Measurements from ENCODE around the gene CPNE4.

CPNE4 gene

DNA sequence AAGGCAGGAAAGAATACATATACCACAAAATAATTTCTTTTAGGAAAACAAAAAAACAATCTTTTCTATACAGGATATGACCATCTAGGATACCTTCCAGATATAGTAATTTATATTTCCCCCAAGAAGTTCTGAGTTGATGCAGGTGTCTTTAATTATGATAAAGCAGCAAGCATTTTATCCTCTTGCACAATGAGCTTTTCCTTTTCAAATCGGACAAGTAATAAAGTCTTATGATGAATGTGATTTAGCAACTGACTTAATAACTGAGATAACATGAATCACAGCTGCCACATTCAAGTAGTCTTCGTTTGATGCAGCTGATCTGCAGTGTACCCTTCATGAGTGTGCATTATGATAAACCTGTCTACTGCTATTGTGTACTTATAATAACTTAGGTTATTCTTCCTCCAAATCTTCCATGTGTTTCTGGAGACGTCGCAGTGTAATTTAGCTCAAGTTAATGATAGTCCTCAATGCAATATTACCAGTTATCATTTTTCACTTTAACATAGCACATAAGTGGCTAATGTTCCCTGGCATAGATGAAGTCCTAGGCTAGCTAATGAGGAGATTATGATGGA lies 271.7 kb downstream of the CPNE4 start:
- Mint-ChIP-seq H3K4me1 (no peaks in the 10 kb centered on the region), H3K27me3 (peaks cover 7 to 8% of the 10 kb centered on the region in 2 donors), H3K36me3 (no peaks in the 10 kb centered on the region), H3K4me3 (no peak overlapping the region), H3K9me3 (peaks cover 0 to 1% of the 10 kb centered on the region in 2 donors), H3K27ac (no peak overlapping the region)
- DNase-seq (no peak), ATAC-seq (replicated peaks) (no peak)

DNA sequence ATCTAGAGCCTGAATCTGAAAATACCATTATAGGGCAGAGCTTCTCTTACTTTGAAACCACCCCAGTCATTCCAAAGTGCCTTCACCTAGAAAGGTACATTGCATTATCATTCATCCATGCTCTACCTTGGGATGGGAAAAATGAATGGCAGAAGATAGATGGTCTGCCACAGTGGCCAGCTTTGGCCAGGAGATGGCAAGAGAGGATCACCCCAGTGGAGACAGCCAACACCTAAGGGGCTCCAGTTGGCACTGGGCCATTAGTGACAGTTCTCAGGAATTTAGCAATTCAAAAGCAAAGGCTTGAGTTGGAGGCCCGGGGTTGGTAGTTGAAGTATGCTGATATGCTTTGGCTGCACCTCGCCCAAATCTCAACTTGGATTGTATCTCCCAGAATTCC lies 278.4 kb downstream of the CPNE4 start:
- Mint-ChIP-seq H3K9me3 (peaks cover 0 to 4% of the 10 kb centered on the region in 2 donors), H3K36me3 (no peaks in the 10 kb centered on the region), H3K27me3 (peaks cover 7 to 13% of the 10 kb centered on the region in 2 donors), H3K27ac (no peak overlapping the region), H3K4me1 (no peaks in the 10 kb centered on the region), H3K4me3 (no peak overlapping the region)
- no peak for DNase-seq
- no peak for ATAC-seq (replicated peaks)

DNA sequence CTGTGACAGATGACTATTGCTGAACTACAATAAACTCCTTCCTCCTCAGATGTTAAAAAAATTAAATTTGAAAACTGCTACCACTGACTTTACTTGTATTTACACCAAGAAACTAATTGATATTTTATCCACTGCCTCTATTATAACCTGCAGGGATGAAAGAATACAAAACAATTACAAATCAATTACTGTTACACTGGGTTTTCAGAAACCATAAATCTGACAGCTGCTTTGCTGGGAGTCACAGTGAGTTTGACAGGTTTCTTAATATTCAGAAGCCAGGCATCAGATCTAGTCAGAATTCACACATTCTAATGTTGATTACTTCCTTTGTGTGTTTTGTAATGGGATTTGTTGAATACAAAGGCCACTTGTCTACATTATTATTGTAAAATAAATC lies 279.4 kb downstream of the CPNE4 start:
- Mint-ChIP-seq H3K4me1 (no peaks in the 10 kb centered on the region), H3K4me3 (no peak overlapping the region), H3K36me3 (no peaks in the 10 kb centered on the region), H3K9me3 (peaks cover 0 to 4% of the 10 kb centered on the region in 2 donors), H3K27me3 (peaks cover 0 to 13% of the 10 kb centered on the region in 2 donors), H3K27ac (no peak overlapping the region)
- ATAC-seq (replicated peaks) (no peak), DNase-seq (no peak)

GRCh38 chr3:131750256-131750655 lies 284.6 kb downstream of the CPNE4 start:
- no peak for ATAC-seq (replicated peaks)
- H3K9me3 Mint-ChIP-seq, result peaks cover 1 to 4% of the 10 kb centered on the region in 2 donors
- H3K4me3 Mint-ChIP-seq, result no peak overlapping the region
- DNase-seq, result no peak
- H3K27me3 Mint-ChIP-seq, result peaks cover 0 to 9% of the 10 kb centered on the region in 2 donors
- H3K27ac Mint-ChIP-seq, result no peak overlapping the region
- no peaks in the 10 kb centered on the region for H3K36me3 Mint-ChIP-seq
- no peaks in the 10 kb centered on the region for H3K4me1 Mint-ChIP-seq

- Mint-ChIP-seq H3K9me3 (peaks cover 1 to 4% of the 10 kb centered on the region in 2 donors), H3K27me3 (peaks cover 0 to 9% of the 10 kb centered on the region in 2 donors), H3K4me3 (no peak overlapping the region), H3K27ac (no peak overlapping the region), H3K4me1 (no peaks in the 10 kb centered on the region), H3K36me3 (no peaks in the 10 kb centered on the region)
- no peak for DNase-seq
- ATAC-seq (replicated peaks), result no peak
Observed at GRCh38 chr3:131749826-131750225, 285.0 kb downstream of the CPNE4 start.

- H3K4me1 Mint-ChIP-seq, result no peaks in the 10 kb centered on the region
- ATAC-seq (replicated peaks), result no peak
- DNase-seq, result no peak
- peaks cover 1 to 4% of the 10 kb centered on the region in 2 donors for H3K9me3 Mint-ChIP-seq
- H3K4me3 Mint-ChIP-seq, result no peak overlapping the region
- no peak overlapping the region for H3K27ac Mint-ChIP-seq
- no peaks in the 10 kb centered on the region for H3K36me3 Mint-ChIP-seq
- H3K27me3 Mint-ChIP-seq, result peaks cover 0 to 9% of the 10 kb centered on the region in 2 donors
Observed at GRCh38 chr3:131747466-131747865, 287.3 kb downstream of the CPNE4 start.

- Mint-ChIP-seq H3K36me3 (no peaks in the 10 kb centered on the region), H3K27me3 (peaks cover 0 to 11% of the 10 kb centered on the region in 2 donors), H3K27ac (no peak overlapping the region), H3K4me1 (no peaks in the 10 kb centered on the region), H3K4me3 (no peak overlapping the region), H3K9me3 (peaks cover 1 to 4% of the 10 kb centered on the region in 2 donors)
- ATAC-seq (replicated peaks), result no peak
- no peak for DNase-seq
Observed at GRCh38 chr3:131744765-131745164, 290.0 kb downstream of the CPNE4 start.

DNA sequence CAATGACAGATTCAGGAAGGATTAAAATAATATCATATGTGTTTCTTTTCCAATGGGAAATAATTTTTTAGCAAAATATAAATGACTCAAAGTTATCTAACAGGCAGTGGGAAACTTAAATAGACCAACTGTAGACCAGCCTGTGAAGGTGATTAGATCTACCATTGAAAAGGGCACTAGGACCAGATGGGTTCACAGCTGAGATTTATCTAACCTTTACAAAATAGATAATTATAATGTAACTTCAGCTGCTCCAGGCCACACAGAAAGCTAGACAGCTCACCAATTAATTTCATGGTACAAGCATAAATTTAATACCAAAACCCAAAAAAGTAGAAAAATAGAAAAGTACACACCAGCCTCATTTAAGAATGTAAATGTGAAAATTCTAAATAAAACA lies 291.7 kb downstream of the CPNE4 start:
- peaks cover 0 to 4% of the 10 kb centered on the region in 2 donors for H3K4me1 Mint-ChIP-seq
- ATAC-seq (replicated peaks) (no peak), DNase-seq (no peak)

DNA sequence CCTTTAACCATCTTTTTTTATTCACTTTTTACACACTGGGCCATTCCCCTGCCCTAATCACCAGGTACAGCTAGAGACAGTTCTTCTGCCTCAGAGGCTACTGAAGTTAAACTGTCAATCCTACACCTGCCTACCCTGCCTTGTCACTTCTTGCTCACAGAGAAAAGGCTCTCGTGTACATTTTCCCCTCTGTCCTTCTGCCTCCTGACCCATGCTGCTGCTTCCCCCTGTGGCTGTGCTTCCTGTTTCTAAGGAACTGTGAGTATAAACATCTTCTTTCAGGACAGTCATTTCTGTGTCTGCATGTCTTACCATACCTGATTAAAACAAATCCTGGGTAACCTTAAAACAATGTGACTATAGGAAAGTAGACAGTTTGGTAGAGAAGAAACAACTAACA lies 295.6 kb downstream of the CPNE4 start:
- Mint-ChIP-seq H3K4me3 (no peak overlapping the region), H3K4me1 (peaks cover 0 to 4% of the 10 kb centered on the region in 2 donors), H3K27me3 (peaks cover 0 to 11% of the 10 kb centered on the region in 2 donors), H3K27ac (no peak overlapping the region), H3K36me3 (no peaks in the 10 kb centered on the region), H3K9me3 (no peaks in the 10 kb centered on the region)
- DNase-seq (no peak), ATAC-seq (replicated peaks) (peak; percentile 68 to 75)

More for the DNA sequence above, 291.7 kb downstream of the CPNE4 start:
- Mint-ChIP-seq H3K27me3 (peaks cover 0 to 11% of the 10 kb centered on the region in 2 donors), H3K4me3 (no peak overlapping the region), H3K27ac (no peak overlapping the region), H3K9me3 (peaks cover 0 to 1% of the 10 kb centered on the region in 2 donors), H3K36me3 (no peaks in the 10 kb centered on the region)

DNA sequence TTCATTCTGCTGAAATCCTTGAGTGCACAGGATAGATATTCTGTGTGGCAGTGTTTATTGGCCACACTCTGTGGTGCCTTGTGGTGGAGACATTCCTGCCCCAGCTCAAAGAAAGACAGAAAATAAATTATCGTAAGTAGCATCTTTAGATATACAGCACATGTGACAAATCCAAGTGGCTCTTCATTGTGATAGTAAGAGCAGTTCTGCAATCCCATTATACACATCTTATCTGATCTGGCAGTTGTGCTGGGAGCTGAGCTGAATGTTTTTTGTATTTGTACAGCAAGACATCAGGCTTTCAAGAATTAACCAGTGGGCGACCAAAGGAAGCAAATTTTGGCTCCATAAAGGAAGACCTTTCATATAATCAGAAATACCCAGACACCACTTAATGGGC lies 296.7 kb downstream of the CPNE4 start:
- no peak for DNase-seq
- Mint-ChIP-seq H3K36me3 (no peaks in the 10 kb centered on the region), H3K4me3 (no peak overlapping the region), H3K9me3 (no peaks in the 10 kb centered on the region), H3K4me1 (peaks cover 7 to 8% of the 10 kb centered on the region in 2 donors), H3K27ac (no peak overlapping the region), H3K27me3 (peaks cover 0 to 15% of the 10 kb centered on the region in 2 donors)
- no peak for ATAC-seq (replicated peaks)

DNA sequence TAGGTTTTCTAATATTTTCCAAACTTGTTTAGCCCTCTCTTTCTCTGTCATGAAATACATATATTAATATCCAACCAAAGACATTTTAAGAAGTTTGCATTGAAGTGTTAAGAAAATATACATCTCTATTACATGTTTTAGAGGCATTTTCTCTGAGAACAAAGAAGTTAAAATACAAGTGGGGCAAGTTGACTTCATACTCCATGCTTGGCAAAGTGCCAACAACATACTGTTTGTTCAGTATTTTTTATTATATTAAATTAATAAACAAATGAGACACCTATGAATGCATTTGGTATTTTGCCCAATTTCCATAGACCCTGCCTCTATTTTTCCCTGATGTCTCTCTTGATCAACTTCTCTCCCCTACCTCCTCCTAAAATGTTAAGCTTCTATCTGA lies 299.3 kb downstream of the CPNE4 start:
- Mint-ChIP-seq H3K27me3 (peaks cover 0 to 11% of the 10 kb centered on the region in 2 donors), H3K36me3 (no peaks in the 10 kb centered on the region), H3K4me1 (peaks cover 13 to 23% of the 10 kb centered on the region in 2 donors), H3K9me3 (peaks cover 0 to 3% of the 10 kb centered on the region in 2 donors), H3K4me3 (no peak overlapping the region), H3K27ac (no peak overlapping the region)
- DNase-seq (no peak), ATAC-seq (replicated peaks) (no peak)

- H3K27ac Mint-ChIP-seq, result no peak overlapping the region
- H3K36me3 Mint-ChIP-seq, result no peaks in the 10 kb centered on the region
- H3K9me3 Mint-ChIP-seq, result peaks cover 0 to 3% of the 10 kb centered on the region in 2 donors
- no peak for DNase-seq
- peaks cover 13 to 23% of the 10 kb centered on the region in 2 donors for H3K4me1 Mint-ChIP-seq
- H3K27me3 Mint-ChIP-seq, result peaks cover 0 to 8% of the 10 kb centered on the region in 2 donors
- ATAC-seq (replicated peaks), result no peak
- H3K4me3 Mint-ChIP-seq, result no peak overlapping the region
Observed at GRCh38 chr3:131735116-131735515, 299.7 kb downstream of the CPNE4 start.

- no peak for DNase-seq
- ATAC-seq (replicated peaks), result peak; percentile 20 to 49
- no peaks in the 10 kb centered on the region for H3K36me3 Mint-ChIP-seq
- H3K4me3 Mint-ChIP-seq, result no peak overlapping the region
- H3K27me3 Mint-ChIP-seq, result peaks cover 0 to 3% of the 10 kb centered on the region in 2 donors
- H3K4me1 Mint-ChIP-seq, result peaks cover 9 to 23% of the 10 kb centered on the region in 2 donors
- H3K9me3 Mint-ChIP-seq, result peaks cover 0 to 3% of the 10 kb centered on the region in 2 donors
- H3K27ac Mint-ChIP-seq, result no peak overlapping the region
Observed at GRCh38 chr3:131733086-131733841, 301.6 kb downstream of the CPNE4 start.

DNA sequence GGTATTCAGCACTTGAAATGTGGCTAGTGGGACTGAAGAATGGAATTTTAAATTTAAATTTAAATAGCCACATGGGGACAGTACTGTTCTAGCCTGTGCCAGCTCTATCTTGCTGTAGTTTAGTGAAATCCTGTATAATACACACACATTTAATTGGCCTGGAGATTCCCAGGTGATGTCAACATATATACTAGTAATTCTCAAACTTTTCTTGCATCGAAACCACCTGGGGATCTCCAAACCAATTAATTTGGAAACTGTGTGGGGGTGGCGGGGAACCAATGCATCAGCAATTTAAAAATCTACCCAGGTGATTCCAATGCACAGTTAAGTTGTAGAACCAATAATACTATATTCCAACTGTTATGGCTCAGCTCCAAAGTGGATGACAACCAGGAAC lies 303.1 kb downstream of the CPNE4 start:
- peak; percentile 36 for DNase-seq
- Mint-ChIP-seq H3K27me3 (peaks cover 0 to 3% of the 10 kb centered on the region in 2 donors), H3K27ac (no peak overlapping the region), H3K36me3 (no peaks in the 10 kb centered on the region), H3K4me3 (no peak overlapping the region), H3K9me3 (peaks cover 0 to 3% of the 10 kb centered on the region in 2 donors), H3K4me1 (peaks cover 9 to 23% of the 10 kb centered on the region in 2 donors)
- ATAC-seq (replicated peaks), result peak; percentile 66 to 84

DNA sequence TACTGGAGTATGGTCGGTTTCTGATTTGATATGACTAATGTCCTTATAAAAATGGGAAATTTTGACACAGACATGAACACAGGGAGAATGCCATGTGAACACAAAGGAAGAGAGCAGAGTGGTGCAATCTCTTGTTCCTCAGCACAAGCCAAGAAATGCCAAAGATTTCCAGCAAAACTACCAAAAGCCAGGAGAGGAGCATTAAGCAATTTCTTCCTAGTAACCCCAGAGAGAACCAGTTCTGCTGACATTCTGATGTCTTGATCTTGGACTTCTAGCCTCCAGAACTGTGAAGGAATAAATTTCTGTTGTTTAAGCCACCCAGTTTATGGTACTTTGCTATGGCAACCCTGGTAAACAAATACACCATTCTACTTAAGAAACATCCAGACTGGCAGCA lies 304.2 kb downstream of the CPNE4 start:
- peaks cover 0 to 3% of the 10 kb centered on the region in 2 donors for H3K9me3 Mint-ChIP-seq
- H3K27me3 Mint-ChIP-seq, result peaks cover 0 to 3% of the 10 kb centered on the region in 2 donors
- no peak overlapping the region for H3K27ac Mint-ChIP-seq
- DNase-seq, result no peak
- H3K36me3 Mint-ChIP-seq, result no peaks in the 10 kb centered on the region
- peaks cover 9 to 23% of the 10 kb centered on the region in 2 donors for H3K4me1 Mint-ChIP-seq
- ATAC-seq (replicated peaks), result no peak
- no peak overlapping the region for H3K4me3 Mint-ChIP-seq

All from stimulated activated naive B cell treated with anti-CD40 and anti-IgM and Interleukin-4, amounts not matched to agents 10 μg/mL and 1 μg/mL and 100 μg/mL, for 72 hours (primary cell).